Endothelial cell of umbilical vein (primary cell): ENCODE measurements around the gene NQO2. TPM values are rescaled to one million over a fixed set of nuclear protein-coding genes. Genes with fewer than 3 reads are reported as not detected.

Experiments
- BruUV-seq: library from RNA; stranded (reverse); fragments of 400-500 nt; replicated peaks from 2 replicates; lab custom pipeline; 2021; lab: Mats Ljungman, UMichigan
- CTCF ChIA-PET: fragments of 300-600, 350-600 bp; sonication (Branson Sonifier 250); formaldehyde crosslinking; loops from one replicate; lab custom pipeline; 2021; ENCODE audit warnings: antibody characterized with exemption, inconsistent platforms; lab: Charles Lee
- POLR2A ChIA-PET: fragments of 300-600, 350-600 bp; sonication (Branson Sonifier 250); formaldehyde crosslinking; loops from one replicate; lab custom pipeline; 2021; ENCODE audit warnings: antibody characterized with exemption, inconsistent platforms; lab: Charles Lee
- DNase-seq: peaks from one replicate; pipeline ENCODE4 v3.0.0-alpha.2; 2011; ENCODE audit warnings: low read depth, low spot score
- FAIRE-seq: peaks from 2 replicates; lab custom pipeline; 2011; peaks lifted over from hg19 to GRCh38; lab: Jason Lieb, UNC
- H2AFZ ChIP-seq: 2 replicates; pipeline ENCODE4 v1.6.0; 2012; ENCODE audit warnings: low read depth, low read length, control low read depth, inconsistent platforms
- H3K27ac ChIP-seq: 2 replicates; pipeline ENCODE4 v1.5.1; 2011; ENCODE audit warnings: low read depth, mild to moderate bottlenecking, control low read depth, low read length, moderate library complexity; ENCODE audit not compliant: insufficient read depth
- H3K27me3 ChIP-seq, 2 experiments: 2 replicates each; pipeline versions ENCODE4 v1.6.0 to v1.6.1; 2011; ENCODE audit warnings: low read length in 2 of 2, mixed read lengths in 1 of 2; ENCODE audit not compliant: control insufficient read depth in 2 of 2, insufficient read depth in 2 of 2
- H3K36me3 ChIP-seq, 2 experiments: 2 replicates in 1 of 2; 3 replicates in 1 of 2; pipeline ENCODE4 v1.5.1; 2011; ENCODE audit warnings: low read length in 2 of 2, mild to moderate bottlenecking in 1 of 2, moderate library complexity in 1 of 2; ENCODE audit not compliant: control insufficient read depth in 2 of 2, insufficient read depth in 2 of 2; ENCODE audit errors: extremely low read depth in 1 of 2
- H3K4me1 ChIP-seq: 3 replicates; pipeline ENCODE4 v1.5.1; 2011; ENCODE audit warnings: mild to moderate bottlenecking, low read length; ENCODE audit not compliant: control insufficient read depth, insufficient read depth; ENCODE audit errors: extremely low read depth
- H3K4me2 ChIP-seq: 2 replicates; pipeline ENCODE4 v1.6.1; 2011; ENCODE audit warnings: low read length, control low read depth, mixed read lengths; ENCODE audit not compliant: insufficient read depth
- H3K4me3 ChIP-seq, 3 experiments: fragments of 200-600 bp in 1 of 3; sonication (generic), shearing (Covaris generic) in 1 of 3; replicated peaks in 1 of 3; 2 replicates each; pipeline ENCODE4 v1.5.1; 2011 to 2016; ENCODE audit warnings: control low read depth in 3 of 3, low read length in 3 of 3, mild to moderate bottlenecking in 2 of 3, inconsistent platforms in 1 of 3, low read depth in 1 of 3, moderate library complexity in 1 of 3; ENCODE audit not compliant: insufficient read depth in 1 of 3
- H3K79me2 ChIP-seq: 2 replicates; pipeline ENCODE4 v1.6.0; 2012; ENCODE audit warnings: low read length, inconsistent platforms; ENCODE audit not compliant: control insufficient read depth, insufficient read depth
- H3K9ac ChIP-seq: replicated peaks from 2 replicates; pipeline ENCODE3; 2011; ENCODE audit warnings: low read length, control low read depth; ENCODE audit not compliant: insufficient read depth; ENCODE audit errors: extremely low read depth
- H3K9me1 ChIP-seq: replicated peaks from 3 replicates; pipeline ENCODE4 v1.6.0; 2011; ENCODE audit warnings: mild to moderate bottlenecking, low read length; ENCODE audit not compliant: control insufficient read depth, insufficient read depth; ENCODE audit errors: extremely low read depth
- H3K9me3 ChIP-seq: replicated peaks from 2 replicates; pipeline ENCODE4 v1.5.1; 2012; ENCODE audit warnings: low read length, inconsistent platforms; ENCODE audit not compliant: control insufficient read depth, insufficient read depth
- H4K20me1 ChIP-seq: replicated peaks from 2 replicates; pipeline ENCODE3; 2011; ENCODE audit warnings: mild to moderate bottlenecking, low read length; ENCODE audit not compliant: control insufficient read depth, insufficient read depth; ENCODE audit errors: extremely low read depth
- EZH2 ChIP-seq: IDR thresholded peaks from 2 replicates; pipeline ENCODE4 v1.6.1; 2012; ENCODE audit warnings: borderline replicate concordance, low read depth, mild to moderate bottlenecking, moderate library complexity, low read length, inconsistent platforms; ENCODE audit not compliant: severe bottlenecking
- FOS ChIP-seq: IDR thresholded peaks from 2 replicates; pipeline ENCODE4 v1.6.1; 2011; ENCODE audit warnings: mild to moderate bottlenecking, low read length, moderate library complexity, borderline replicate concordance; ENCODE audit not compliant: insufficient read depth
- GATA2 ChIP-seq: IDR thresholded peaks from 2 replicates; pipeline ENCODE4 v1.7.0; 2011; ENCODE audit warnings: low read depth, mild to moderate bottlenecking, moderate library complexity, mixed read lengths, low read length; ENCODE audit not compliant: insufficient read length, insufficient read depth
- JUN ChIP-seq: IDR thresholded peaks from 2 replicates; pipeline ENCODE4 v1.6.1; 2011; ENCODE audit warnings: borderline replicate concordance, low read depth; ENCODE audit not compliant: insufficient read length, insufficient read depth
- MAX ChIP-seq: IDR thresholded peaks from 2 replicates; pipeline ENCODE4 v1.6.1; 2011; ENCODE audit not compliant: insufficient read depth, insufficient read length
- MYC ChIP-seq: IDR thresholded peaks from one replicate; pipeline ENCODE4 v1.6.1; 2011; ENCODE audit warnings: mild to moderate bottlenecking, low read depth, low read length
- POLR2A ChIP-seq: IDR thresholded peaks from 2 replicates; pipeline ENCODE4 v1.6.1; 2012; ENCODE audit warnings: low read depth, mild to moderate bottlenecking, control low read depth, low read length
- POLR2AphosphoS5 ChIP-seq: IDR thresholded peaks from 2 replicates; pipeline ENCODE4 v1.6.1; 2012; ENCODE audit warnings: low read depth, mild to moderate bottlenecking, control low read depth, low read length, moderate library complexity; ENCODE audit not compliant: insufficient read depth
- dilution Hi-C: fragments of 300-500 bp; cut with MboI; formaldehyde crosslinking; loops from one replicate; pipeline ENCODE4 v1.15.0; 2019; ENCODE audit warnings: low sequenced_read_pairs; ENCODE audit not compliant: extremely low pct_ligation_motif_present
- intact Hi-C: fragments of 100-400 bp; cut with micrococcal nuclease; formaldehyde crosslinking; loops from one replicate; pipeline ENCODE4 v1.10.0; 2022
- polyA plus RNA-seq, 4 experiments: library from polyadenylated mRNA; depleted of rRNA in 3 of 4; stranded (reverse) in 3 of 4; unstranded in 1 of 4; fragments of >200 nt; gene quantifications; 2 replicates each; pipeline versions ENCODE4 v1.2.1 to v1.2.3, GENCODE V29; 2011 to 2012; ENCODE audit warnings: missing spikeins in 1 of 4
- total RNA-seq: library from RNA; stranded (reverse); gene quantifications from 2 replicates; pipeline ENCODE4 v1.2.3, GENCODE V29; 2021
- TF ChIP-seq, protein P1 (sequence below), 2 donors: IDR thresholded peaks; 1 replicate in 1 of 2; 2 replicates in 1 of 2; pipeline ENCODE4 v1.5.1; 2011; ENCODE audit warnings: low read length in 2 of 2, mild to moderate bottlenecking in 2 of 2, moderate library complexity in 2 of 2, control low read depth in 1 of 2, inconsistent platforms in 1 of 2, low read depth in 1 of 2; ENCODE audit not compliant: insufficient read depth in 1 of 2; ENCODE audit errors: extremely low read depth in 1 of 2

The NQO2 gene
- total and polyA plus RNA-seq, 2 donors (not counting 3 experiments of a cell fraction or from before 2014, with no cell fraction given): 27.6 to 48.0 TPM

DNA sequence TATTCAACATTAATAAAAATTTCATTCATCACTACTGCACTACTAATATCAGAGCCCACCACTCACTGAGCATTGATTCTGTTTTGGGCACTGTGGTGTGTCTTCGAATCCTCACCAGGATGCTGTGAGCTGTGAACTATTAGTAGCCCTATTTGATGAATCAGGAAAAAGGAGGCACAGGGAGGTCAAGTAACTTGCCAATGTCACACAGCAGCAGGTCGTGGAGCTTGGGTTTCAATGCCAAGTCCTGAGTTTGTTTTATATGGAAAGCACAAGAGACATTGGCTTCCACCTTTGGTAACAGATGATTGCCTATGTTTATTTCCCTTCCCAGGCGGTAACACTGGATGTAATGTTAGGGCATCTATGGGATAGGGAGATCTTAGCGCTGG, 15.0 kb downstream of the NQO2 start:
- Histone ChIP-seq H3K79me2 (no peaks in the 10 kb centered on the region), H3K36me3 (peaks cover 0 to 3% of the 10 kb centered on the region in 2 experiments), H4K20me1 (no peaks in the 10 kb centered on the region), H3K27ac (no peak overlapping the region), H3K4me2 (no peak overlapping the region), H3K9ac (no peak overlapping the region), H3K4me1 (peaks cover 6% of the 10 kb centered on the region), H3K27me3 (no peaks in the 10 kb centered on the region), H3K9me1 (no peaks in the 10 kb centered on the region), H3K9me3 (no peaks in the 10 kb centered on the region), H3K4me3 (no peak overlapping the region), H2AFZ (no peak overlapping the region)
- intact Hi-C loops (no loop called here), dilution Hi-C loops (no loop called here)
- BruUV-seq: no TSS peak
- no peak for DNase-seq
- no peak for FAIRE-seq
- ChIA-PET CTCF (interaction anchor here (1.0 to 2.0 kb wide), 2 partner anchors 13 to 39 kb away, joined by 3 to 8 read pairs; no protein-coding TSS in a partner anchor), POLR2A (no interaction called here)
- TF ChIP-seq JUN (no peak), POLR2A (no peak), EZH2 (no peak)

DNA sequence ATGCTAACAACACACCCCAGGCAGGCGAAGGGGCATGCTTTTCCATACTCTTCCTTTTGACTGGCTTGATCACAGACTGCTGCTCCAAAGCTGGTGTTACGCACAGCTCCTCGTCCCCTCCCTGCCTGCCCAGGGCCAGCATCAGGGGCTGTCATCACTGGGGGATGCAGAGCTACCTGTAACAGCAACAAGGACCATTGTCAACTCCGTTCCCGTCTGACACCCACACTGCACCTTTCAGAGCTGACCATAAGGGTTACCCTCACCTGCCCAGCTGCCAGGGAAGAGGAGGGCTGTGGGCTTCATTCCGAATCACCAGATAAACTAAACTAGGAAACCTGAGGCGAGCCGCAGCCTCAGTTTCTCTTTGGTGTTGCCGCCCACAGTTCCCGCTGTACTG, 15.4 kb downstream of the NQO2 start:
- no peaks in the 10 kb centered on the region for H3K27me3 ChIP-seq
- DNase-seq: no peak
- no peak overlapping the region for H3K4me3 ChIP-seq
- CTCF ChIA-PET: interaction anchor here (1.9 to 2.0 kb wide), 2 partner anchors 13 to 15 kb away, joined by 4 to 8 read pairs; no protein-coding TSS in a partner anchor
- peaks cover 6% of the 10 kb centered on the region for H3K4me1 ChIP-seq
- dilution Hi-C loops (no loop called here), intact Hi-C loops (no loop called here)
- no peaks in the 10 kb centered on the region for H3K79me2 ChIP-seq
- no peaks in the 10 kb centered on the region for H3K9me1 ChIP-seq
- H3K27ac ChIP-seq: no peak overlapping the region
- POLR2A ChIA-PET: no interaction called here
- H2AFZ ChIP-seq: no peak overlapping the region
- H3K9me3 ChIP-seq: no peaks in the 10 kb centered on the region
- BruUV-seq: no TSS peak
- TF ChIP-seq MYC: no peak
- TF ChIP-seq FOS: no peak
- no peak for TF ChIP-seq JUN
- no peak for TF ChIP-seq POLR2A
- no peak for TF ChIP-seq MAX
- TF ChIP-seq POLR2AphosphoS5: no peak
- TF ChIP-seq EZH2: no peak
- no peak for TF ChIP-seq GATA2
- TF ChIP-seq, protein P1, sequence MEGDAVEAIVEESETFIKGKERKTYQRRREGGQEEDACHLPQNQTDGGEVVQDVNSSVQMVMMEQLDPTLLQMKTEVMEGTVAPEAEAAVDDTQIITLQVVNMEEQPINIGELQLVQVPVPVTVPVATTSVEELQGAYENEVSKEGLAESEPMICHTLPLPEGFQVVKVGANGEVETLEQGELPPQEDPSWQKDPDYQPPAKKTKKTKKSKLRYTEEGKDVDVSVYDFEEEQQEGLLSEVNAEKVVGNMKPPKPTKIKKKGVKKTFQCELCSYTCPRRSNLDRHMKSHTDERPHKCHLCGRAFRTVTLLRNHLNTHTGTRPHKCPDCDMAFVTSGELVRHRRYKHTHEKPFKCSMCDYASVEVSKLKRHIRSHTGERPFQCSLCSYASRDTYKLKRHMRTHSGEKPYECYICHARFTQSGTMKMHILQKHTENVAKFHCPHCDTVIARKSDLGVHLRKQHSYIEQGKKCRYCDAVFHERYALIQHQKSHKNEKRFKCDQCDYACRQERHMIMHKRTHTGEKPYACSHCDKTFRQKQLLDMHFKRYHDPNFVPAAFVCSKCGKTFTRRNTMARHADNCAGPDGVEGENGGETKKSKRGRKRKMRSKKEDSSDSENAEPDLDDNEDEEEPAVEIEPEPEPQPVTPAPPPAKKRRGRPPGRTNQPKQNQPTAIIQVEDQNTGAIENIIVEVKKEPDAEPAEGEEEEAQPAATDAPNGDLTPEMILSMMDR (IDR thresholded peaks at IDR 0.05; ENCODE audit: extremely low read depth in 1 of 2, insufficient read depth in 1 of 2, low read depth in 1 of 2, low read length in 2 of 2): no peak
- peaks cover 0 to 3% of the 10 kb centered on the region in 2 experiments for H3K36me3 ChIP-seq
- no peak overlapping the region for H3K9ac ChIP-seq
- H3K4me2 ChIP-seq: no peak overlapping the region
- no peak for FAIRE-seq
- no peaks in the 10 kb centered on the region for H4K20me1 ChIP-seq
